Brain microvascular endothelial cell (primary cell): ENCODE results near the gene LITAFD.

Source experiments
- DNase-seq: peaks from one replicate; pipeline ENCODE4 v3.0.0-alpha.2; 2020
- H3K27ac ChIP-seq: fragments of 250-450 bp; sonication (Bioruptor Pico); 2 replicates; pipeline ENCODE4 v1.5.1; 2020; ENCODE audit warnings: mild to moderate bottlenecking, moderate library complexity
- H3K27me3 ChIP-seq: fragments of 250-450 bp; sonication (Bioruptor Pico); replicated peaks from 2 replicates; pipeline ENCODE4 v1.5.1; 2020; ENCODE audit warnings: mild to moderate bottlenecking
- H3K36me3 ChIP-seq: fragments of 250-450 bp; sonication (Bioruptor Pico); replicated peaks from 2 replicates; pipeline ENCODE4 v1.5.1; 2020; ENCODE audit warnings: mild to moderate bottlenecking
- H3K4me3 ChIP-seq: 2 replicates; pipeline ENCODE4 v1.5.1; 2011; ENCODE audit warnings: low read depth, mild to moderate bottlenecking, control low read depth, low read length, moderate library complexity
- CTCF ChIP-seq: IDR thresholded peaks from 2 replicates; pipeline ENCODE4 v1.5.1; 2011; ENCODE audit warnings: low read depth, mild to moderate bottlenecking, moderate library complexity, low read length, control low read depth, inconsistent platforms; ENCODE audit errors: missing control alignments
- in situ Hi-C: cut with HindIII; loops from 2 replicates; pipeline ENCODE4 v1.10.0; 2017; ENCODE audit warnings: low sequenced_read_pairs, low pct_ligation_motif_present

Gene LITAFD

GRCh38 chr16:8877894-8878522, 4.1 kb upstream of the LITAFD start:
- Histone ChIP-seq H3K36me3 (no peaks in the 10 kb centered on the region), H3K4me3 (no peak overlapping the region), H3K27ac (no peak overlapping the region), H3K27me3 (no peaks in the 10 kb centered on the region)
- TF ChIP-seq CTCF: no peak
- DNase-seq: no peak
- in situ Hi-C loops: no loop called here

- DNase-seq: peak; percentile 42
- TF ChIP-seq CTCF: no peak
- no peaks in the 10 kb centered on the region for H3K27me3 ChIP-seq
- no peak overlapping the region for H3K4me3 ChIP-seq
- no peaks in the 10 kb centered on the region for H3K36me3 ChIP-seq
- in situ Hi-C loops: no loop called here
- H3K27ac ChIP-seq: no peak overlapping the region
Observed at GRCh38 chr16:8878523-8878911, 3.6 kb upstream of the LITAFD start.

GRCh38 chr16:8880839-8881510, 1.2 kb upstream of the LITAFD start:
- Histone ChIP-seq H3K27ac (no peak overlapping the region), H3K27me3 (no peaks in the 10 kb centered on the region), H3K4me3 (no peak overlapping the region), H3K36me3 (no peaks in the 10 kb centered on the region)
- in situ Hi-C loops: no loop called here
- DNase-seq: no peak
- TF ChIP-seq CTCF: no peak

GRCh38 chr16:8882725-8883377, 700 bp downstream of the LITAFD start:
- no peak for DNase-seq
- no peak for TF ChIP-seq CTCF
- no peaks in the 10 kb centered on the region for H3K27me3 ChIP-seq
- H3K4me3 ChIP-seq: no peak overlapping the region
- no peak overlapping the region for H3K27ac ChIP-seq
- in situ Hi-C loops: no loop called here
- peaks cover 3% of the 10 kb centered on the region for H3K36me3 ChIP-seq

GRCh38 chr16:8885674-8886592, 3.8 kb downstream of the LITAFD start:
- Histone ChIP-seq H3K27me3 (no peaks in the 10 kb centered on the region), H3K36me3 (peaks cover 7% of the 10 kb centered on the region), H3K27ac (no peak overlapping the region), H3K4me3 (no peak overlapping the region)
- DNase-seq: no peak
- peak; percentile 30 for TF ChIP-seq CTCF
- in situ Hi-C loops: no loop called here
